ENCODE data around the gene PTMA.
"Not testable (repeated sequence)": the region's sequence is repeated elsewhere in the genome, so short reads cannot be mapped to it uniquely, and the experiment has no call there.

The PTMA gene

DNA sequence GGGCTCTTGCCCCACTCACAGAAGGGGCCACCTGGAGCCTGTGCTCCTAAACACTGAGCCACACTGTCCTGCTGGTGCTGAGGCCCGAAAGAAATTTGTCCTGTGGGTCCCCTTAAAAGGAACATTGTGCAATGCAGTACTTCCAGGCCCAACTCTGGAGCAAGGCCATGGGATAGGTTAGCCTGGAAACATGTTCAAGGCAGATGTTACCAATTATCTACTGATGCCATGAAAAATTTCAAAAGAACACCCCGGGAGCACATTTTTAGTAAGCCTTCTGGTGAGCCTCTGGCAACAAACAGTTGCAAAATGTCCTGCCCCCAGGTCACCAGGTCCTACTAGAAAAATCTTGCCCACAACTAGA lies 12.3 kb upstream of the PTMA start:
- no peak for DNase-seq (ENCODE audit: low read depth in 3 of 3)

DNA sequence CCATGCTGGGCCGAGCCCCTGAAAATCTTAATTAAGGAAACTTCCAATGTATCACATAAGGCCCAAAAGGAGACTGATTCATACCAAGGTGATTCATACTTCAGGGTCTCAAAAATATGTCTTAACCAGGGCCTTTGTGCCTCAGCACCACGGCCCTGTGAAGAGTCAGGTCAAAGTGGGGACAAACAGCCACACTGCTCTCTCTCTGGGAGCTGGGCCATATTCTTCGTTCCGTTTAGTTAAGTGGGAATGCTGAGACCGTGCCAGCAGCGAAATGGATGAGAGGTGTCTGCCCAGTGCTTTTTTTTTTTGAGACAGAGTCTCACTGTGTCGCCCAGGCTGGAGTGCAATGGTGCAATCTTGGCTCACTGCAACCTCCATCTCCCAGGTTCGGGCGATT lies 9.3 kb upstream of the PTMA start:
- DNase-seq (ENCODE audit: low read depth in 3 of 3) = no peak

GRCh38 chr2:231701456-231702373 lies 6.6 kb upstream of the PTMA start:
- no peak for DNase-seq (ENCODE audit: low read depth in 3 of 3)

- no peak for DNase-seq (ENCODE audit: low read depth in 3 of 3)
Measured at GRCh38 chr2:231704017-231704416, 4.3 kb upstream of the PTMA start.

DNA sequence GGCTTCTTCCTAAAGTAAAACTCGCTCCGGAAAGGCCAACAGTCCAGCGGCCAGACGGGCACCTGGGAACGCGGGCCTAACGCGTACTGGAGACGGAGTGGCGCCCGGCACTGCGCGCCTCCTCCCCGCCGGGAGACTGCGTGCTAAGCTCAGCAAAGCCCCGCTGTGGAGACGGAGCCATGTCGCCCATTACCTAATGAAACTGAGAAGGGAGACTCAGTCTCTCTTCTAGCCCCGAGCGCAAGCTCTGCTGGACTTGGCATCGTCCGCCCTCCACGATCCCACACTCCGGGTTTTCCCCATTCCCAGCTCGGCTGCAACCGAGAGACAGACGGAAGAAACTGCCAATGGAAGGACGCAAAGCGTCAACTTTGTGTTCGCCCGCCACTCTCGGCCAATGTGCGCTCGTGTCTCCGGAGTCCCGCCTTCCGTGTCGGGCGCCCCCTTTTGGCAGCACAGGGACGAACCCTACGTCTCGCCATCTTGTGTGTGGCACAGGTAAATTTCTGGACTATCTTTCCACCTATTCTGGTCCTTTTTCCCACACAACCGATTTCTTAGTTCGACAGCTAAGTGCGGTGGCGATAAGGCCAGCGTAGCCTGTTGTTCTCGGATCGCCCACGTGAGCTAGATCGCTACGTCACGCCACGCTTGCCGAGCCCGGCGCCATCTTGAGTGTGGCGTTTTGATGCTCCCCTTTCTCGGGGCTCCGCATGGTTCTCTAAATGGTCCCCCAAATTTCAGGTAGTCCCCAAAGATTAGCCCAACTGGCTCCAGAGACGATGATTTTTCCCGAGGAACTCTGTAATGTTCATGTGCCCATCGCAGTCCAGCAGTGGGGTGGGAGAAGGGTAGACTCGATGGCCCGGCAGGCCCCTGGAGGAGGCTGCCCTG lies 1.3 kb upstream of the PTMA start:
- peak; percentile 91 to 95 (median 93) for DNase-seq (ENCODE audit: low read depth in 3 of 3)

DNA sequence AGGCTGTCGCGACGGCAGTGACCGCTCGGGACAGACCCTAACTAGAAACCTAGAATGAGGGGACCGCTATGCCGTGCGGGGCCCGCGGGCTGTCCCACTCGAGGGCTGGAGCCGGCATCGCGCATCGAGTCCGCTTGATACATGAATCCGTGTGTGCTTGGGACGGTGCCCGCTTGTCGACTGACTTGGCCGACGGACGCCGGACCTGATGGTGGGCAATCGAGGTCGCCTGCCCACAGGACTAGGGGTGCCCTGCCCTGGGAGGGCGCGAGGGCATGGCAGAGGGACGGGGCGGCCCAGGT lies 749 bp upstream of the PTMA start:
- DNase-seq (ENCODE audit: low read depth in 3 of 3) = peak in 2 of 3 experiments; percentile 21 to 51

DNA sequence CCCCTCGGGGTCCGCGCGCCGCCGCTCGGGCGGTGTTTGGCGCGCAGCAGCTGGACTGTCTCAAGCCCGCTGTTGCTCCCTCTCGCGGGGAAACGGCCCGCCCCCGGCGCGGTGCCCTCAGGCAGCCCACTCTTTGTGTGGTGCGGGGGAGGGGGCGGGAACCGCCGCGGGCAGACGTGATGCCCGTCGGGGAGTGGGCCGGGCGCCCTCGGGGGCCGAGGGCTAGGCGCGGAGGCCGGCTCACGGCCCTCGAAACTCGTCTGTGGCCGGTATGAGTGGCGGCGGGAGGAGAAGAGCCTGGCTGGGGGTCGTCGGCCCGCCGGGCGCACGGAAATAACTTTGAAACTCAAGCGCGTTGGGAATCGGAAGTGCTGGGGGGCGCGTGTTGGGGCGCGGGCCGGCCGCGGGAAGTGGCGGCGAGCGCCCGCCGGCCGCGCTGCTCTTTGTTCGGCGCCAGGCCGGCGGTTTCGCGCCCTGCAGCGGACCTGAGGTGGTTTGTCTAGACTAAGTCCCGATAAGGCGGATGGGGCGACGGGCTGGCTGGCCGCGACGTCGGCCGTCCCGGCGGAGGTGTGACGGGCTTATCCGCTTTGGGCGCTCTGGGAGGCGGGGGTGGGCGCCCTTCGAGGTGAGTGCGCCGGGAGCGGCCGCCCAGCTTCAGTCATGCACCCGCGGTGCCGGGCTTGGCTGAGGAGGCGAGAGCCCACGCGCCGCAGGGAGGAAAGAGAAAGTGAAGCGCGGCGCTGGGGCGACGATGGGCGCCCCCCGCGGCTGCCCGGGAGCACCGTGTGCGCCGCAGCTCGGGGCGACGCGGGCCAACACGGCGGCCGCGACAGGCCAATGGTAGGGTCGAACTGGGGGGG lies 679 bp downstream of the PTMA start:
- peak; percentile 39 to 53 (median 48) for DNase-seq (ENCODE audit: low read depth in 3 of 3)

- DNase-seq (ENCODE audit: low read depth in 3 of 3) = peak in 1 of 3 experiments; percentile 14
Measured at GRCh38 chr2:231709636-231709980, 1.3 kb downstream of the PTMA start.

DNA sequence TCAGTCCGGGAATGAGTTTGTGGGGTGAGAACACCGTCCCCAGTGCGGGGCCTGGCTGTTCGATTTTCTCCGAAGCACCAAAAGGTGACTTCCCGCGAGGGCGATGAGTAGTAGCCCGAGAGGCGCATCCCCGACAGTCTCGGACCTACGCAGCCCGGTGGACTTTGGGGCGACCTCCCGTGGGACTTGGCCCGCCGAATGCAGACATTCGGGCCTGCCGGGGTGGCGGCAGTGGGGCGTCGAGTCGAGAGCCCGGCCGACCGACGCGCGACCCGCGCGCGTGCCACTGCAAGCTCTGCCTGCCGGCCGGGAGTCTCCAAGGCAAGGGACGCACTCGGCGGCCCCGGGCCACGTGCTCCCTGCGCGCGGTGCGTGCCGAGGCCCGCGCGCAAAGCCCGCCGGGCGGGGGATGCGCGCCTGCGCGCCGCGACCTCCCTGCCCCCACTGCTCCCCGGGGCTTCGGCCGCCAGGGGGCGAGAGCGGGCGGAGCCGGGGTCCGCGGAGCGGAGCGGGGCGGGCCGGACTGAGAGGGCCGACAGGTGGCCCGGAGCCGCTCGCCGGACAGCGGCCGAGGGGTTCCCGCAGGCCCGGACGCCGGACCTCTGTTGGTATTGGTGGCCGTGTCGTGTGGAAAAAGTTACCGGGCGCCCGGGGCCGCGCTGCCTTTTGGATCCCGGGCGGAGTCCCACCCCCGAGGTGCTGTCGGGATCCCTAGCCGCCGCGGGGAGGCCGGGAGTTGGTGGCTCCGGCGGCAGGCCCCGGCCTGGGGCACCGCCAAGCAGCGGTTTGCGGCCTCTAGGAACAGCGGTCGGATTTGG lies 1.9 kb downstream of the PTMA start:
- DNase-seq (ENCODE audit: low read depth in 3 of 3) = peak; percentile 70 to 80 (median 75)

DNA sequence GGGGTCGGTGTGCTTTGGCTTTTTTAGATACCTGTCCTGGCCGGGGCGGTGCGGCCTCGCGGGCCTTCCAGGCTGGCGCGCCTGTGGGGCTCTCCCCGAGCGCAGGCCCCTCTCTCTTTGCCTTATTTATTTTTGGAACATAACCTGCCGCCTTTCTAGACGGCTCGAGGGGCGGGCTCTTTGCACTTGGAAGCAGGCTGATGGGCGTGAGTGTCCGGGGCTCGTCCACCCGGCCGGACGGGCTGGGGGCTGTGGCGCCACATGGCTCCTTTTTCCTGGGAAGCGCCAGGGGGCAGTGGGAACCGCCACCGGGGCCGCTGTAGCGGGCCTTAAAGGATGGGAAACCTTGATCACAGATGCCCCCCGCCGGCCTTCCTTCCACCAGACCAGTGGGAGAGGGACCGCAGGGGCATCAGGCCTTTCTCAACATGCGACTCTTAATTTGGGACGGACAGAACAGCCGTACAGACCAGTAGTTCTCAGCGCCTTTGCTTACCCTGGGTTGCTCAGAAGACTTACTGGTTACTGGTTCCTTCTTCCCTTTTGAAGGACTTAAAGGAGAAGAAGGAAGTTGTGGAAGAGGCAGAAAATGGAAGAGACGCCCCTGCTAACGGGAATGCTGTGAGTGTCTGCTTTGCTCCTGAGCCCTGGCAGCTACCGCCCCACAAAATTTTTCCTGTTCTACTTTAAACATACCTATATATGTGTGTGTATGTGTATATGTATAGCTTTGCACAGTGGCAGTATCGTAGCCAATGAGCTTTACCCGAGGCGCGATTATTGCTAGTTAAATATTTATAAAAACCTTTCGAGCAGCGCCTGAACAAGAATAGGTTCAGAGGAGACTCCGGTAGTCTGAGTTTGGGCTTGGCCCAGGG lies 2.7 kb downstream of the PTMA start:
- DNase-seq (ENCODE audit: low read depth in 3 of 3) = no peak

DNA sequence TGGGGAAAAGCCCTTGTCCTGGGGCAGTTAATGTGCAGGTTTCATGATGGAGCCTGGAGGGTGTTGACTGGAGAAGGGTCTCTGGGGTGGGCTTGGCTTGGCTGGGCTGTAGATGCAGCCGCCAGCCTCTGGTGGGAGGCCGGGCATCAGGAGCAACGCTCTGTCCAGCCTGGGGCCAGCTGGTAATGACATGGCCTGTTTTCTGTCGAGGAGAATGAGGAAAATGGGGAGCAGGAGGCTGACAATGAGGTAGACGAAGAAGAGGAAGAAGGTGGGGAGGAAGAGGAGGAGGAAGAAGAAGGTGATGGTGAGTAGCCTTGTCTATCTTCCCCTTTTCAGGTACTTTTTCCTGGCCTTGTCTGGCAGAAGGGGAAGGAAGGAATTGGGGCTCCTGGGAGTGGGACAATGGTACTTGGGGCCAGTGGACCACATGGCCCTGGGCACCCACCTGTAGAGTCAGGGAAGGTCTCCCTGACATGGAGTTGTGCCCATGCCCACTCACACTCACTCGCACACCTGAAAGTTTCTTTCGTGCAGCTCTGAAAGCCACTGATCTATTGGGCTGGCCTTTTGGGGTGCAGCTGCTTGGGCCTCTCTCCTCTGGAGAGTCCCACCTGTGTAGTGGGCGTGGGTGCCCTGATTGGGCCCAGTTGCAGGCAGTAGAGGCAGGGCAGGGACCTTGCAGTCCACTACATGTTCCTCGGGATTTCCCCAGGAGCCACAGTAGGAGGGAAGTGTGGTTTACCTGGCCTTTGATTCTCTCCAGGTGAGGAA lies 3.5 kb downstream of the PTMA start:
- no peak for DNase-seq (ENCODE audit: low read depth in 3 of 3)

- DNase-seq (ENCODE audit: low read depth in 3 of 3) = peak in 2 of 3 experiments; percentile 20 to 29
Measured at GRCh38 chr2:231712451-231713021, 4.2 kb downstream of the PTMA start.

DNA sequence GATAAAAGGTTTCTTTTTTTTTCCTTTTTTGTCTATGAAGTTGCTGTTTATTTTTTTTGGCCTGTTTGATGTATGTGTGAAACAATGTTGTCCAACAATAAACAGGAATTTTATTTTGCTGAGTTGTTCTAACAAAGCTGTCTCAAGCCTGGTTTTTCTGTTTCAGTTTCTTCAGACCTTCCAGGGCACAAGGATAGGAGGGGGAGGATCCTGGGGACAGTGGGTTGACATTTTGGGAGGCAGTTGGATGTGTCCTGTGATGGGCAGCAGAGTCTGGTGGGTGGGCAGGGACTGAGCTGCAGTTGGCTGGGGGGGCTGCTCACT lies 5.0 kb downstream of the PTMA start:
- DNase-seq (ENCODE audit: low read depth in 3 of 3) = not testable (repeated sequence)

DNA sequence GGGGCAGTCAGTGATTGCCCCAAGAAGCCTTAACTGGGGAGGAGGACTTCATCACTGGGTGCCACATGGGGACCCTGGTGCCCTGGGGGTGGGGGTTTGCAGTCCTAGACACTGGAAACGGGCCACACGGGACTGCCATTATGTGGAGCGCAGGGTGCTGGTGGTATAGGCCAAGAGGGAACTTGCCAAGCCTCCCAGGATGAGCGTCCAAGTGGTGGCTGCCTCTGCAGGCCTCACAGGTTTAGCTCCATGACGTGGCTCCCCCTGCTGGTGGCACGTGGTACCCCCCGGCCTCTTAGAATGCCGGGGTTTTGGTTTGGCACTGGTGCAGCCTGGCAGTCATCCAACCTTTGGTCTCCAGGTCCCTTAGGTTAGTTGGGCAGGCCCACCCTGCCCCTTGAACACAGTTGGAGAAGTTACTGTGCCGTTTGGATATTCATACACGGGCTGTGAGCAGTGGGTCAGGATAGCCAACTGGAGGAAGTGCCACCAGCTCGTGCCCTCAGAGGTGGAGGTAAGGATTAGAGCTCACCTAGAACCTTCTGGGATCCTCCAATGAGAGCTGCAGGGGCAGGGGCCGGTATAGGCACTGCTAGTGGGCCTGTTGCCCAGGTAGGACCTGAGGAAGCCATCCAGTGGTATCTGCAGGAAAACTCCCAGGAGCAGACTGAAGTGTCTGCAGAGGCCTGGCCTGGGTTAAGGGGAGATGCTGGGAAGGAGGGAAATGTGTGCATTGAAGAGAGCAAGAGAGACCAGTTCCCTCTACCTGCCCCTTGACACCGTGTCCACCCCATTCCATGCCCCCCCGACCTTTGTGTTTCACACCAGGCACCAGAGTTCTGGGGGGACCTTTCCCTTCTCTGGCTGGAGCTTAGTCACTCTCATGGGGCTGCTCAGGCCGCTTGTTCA lies 5.7 kb downstream of the PTMA start:
- peak; percentile 75 to 85 (median 81) for DNase-seq (ENCODE audit: low read depth in 3 of 3)

GRCh38 chr2:231714639-231715498 lies 6.5 kb downstream of the PTMA start:
- peak; percentile 60 to 80 (median 73) for DNase-seq (ENCODE audit: low read depth in 3 of 3)

DNA sequence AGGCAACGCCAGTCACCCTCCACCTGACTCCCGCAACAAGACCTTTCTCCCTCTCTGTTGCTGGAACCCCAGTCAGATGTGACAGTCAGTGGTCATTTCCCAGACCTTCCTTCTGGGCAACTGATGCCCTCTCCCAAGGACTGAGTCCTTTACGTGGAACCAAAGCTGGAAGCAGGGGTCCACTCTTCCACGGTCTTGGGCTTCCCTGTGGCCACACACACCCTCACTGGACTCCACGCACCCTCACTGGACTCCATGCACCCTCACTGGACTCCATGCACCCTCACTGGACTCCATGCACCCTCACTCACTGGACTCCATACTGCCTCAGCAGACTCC lies 7.1 kb downstream of the PTMA start:
- DNase-seq (ENCODE audit: low read depth in 3 of 3) = no peak

DNA sequence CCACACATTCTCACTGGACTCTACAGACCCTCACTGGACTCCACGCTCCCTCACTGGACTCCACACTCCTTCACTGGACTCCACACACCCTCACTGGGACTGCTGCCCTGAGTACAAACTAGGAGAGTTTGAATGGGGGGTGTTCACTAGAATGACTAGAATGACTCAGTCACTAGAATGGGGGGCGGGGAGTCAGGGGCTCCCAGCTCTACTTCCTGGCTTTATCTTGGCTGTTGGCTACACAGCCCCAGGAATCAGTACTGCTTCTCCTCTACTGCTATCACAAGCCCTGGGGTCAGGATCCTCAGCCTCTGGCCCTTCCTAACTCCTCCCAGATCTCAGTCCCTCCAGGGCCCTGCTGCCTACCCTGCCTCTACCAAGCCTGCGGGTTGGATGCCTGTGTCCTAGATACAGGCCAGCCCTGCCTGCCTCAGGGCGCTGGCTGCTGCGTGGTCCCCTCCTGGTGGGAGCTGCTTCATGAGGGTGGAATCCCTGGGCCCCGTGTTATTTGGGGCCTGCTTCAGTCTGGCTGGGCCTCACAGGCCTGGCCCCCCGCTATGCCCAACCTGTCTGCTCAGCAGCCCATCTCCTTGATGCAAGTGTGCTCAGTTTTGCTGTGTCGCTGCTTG lies 7.8 kb downstream of the PTMA start:
- DNase-seq (ENCODE audit: low read depth in 3 of 3) = no peak
